ENCODE data around the gene FAM168A.

Gene FAM168A

GRCh38 chr11:73372375-73372993 lies 225.4 kb downstream of the FAM168A start:
- DNase-seq (ENCODE audit: low read depth, low spot score): no peak
- Histone ChIP-seq H3K9me3 (ENCODE audit: insufficient read depth, low read length) (no peaks in the 10 kb centered on the region), H3K9ac (ENCODE audit: insufficient read length, low read depth) (no peak overlapping the region), H3K36me3 (ENCODE audit: insufficient read depth, insufficient read length, low read length) (peaks cover 12% of the 10 kb centered on the region), H3K4me1 (ENCODE audit: insufficient read depth, insufficient read length) (peaks cover 2% of the 10 kb centered on the region), H3K27me3 (ENCODE audit: insufficient read depth, insufficient read length) (no peaks in the 10 kb centered on the region), H3K4me3 (ENCODE audit: insufficient read length, low read depth) (no peak overlapping the region)
- no peak for TF ChIP-seq ZNF274 (IDR thresholded peaks at IDR 0.05; ENCODE audit: low read depth, low read length)
- TF ChIP-seq YY1 (IDR thresholded peaks at IDR 0.05; ENCODE audit: insufficient read depth, insufficient read length): no peak
- TF ChIP-seq SUZ12 (IDR thresholded peaks at IDR 0.05; ENCODE audit: extremely low read depth, insufficient read depth, insufficient read length): no peak

GRCh38 chr11:73367482-73368024 lies 230.4 kb downstream of the FAM168A start:
- DNase-seq (ENCODE audit: low read depth, low spot score): no peak
- TF ChIP-seq SUZ12 (IDR thresholded peaks at IDR 0.05; ENCODE audit: extremely low read depth, insufficient read depth, insufficient read length): no peak
- TF ChIP-seq ZNF274 (IDR thresholded peaks at IDR 0.05; ENCODE audit: low read depth, low read length): no peak
- no peak for TF ChIP-seq YY1 (IDR thresholded peaks at IDR 0.05; ENCODE audit: insufficient read depth, insufficient read length)
- peaks cover 59% of the 10 kb centered on the region for H3K36me3 ChIP-seq (ENCODE audit: insufficient read depth, insufficient read length, low read length)
- H3K4me1 ChIP-seq (ENCODE audit: insufficient read depth, insufficient read length): peaks cover 3% of the 10 kb centered on the region
- no peak overlapping the region for H3K4me3 ChIP-seq (ENCODE audit: insufficient read length, low read depth)
- no peaks in the 10 kb centered on the region for H3K27me3 ChIP-seq (ENCODE audit: insufficient read depth, insufficient read length)
- H3K9ac ChIP-seq (ENCODE audit: insufficient read length, low read depth): no peak overlapping the region
- H3K9me3 ChIP-seq (ENCODE audit: insufficient read depth, low read length): no peaks in the 10 kb centered on the region

- no peaks in the 10 kb centered on the region for H3K9me3 ChIP-seq (ENCODE audit: insufficient read depth, low read length)
Observed at GRCh38 chr11:73366953-73367352, 231.0 kb downstream of the FAM168A start.

DNA sequence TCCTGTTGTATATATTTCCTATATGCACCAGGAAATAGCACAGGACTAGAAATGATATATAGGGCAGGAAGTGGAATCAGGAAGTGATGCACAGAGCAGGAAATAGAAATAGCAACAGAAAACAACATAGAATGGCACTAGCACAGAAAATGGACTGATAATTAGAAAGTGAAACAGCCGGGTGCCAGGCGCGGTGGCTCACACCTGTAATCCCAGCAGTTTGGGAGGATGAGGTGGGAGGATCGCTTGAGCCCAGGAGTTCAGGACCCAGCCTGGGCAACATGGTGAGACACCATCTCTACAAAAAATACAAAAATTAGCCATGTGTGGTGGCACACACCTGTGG lies 231.7 kb downstream of the FAM168A start:
- Histone ChIP-seq H3K27me3 (ENCODE audit: insufficient read depth, insufficient read length) (no peaks in the 10 kb centered on the region), H3K4me3 (ENCODE audit: insufficient read length, low read depth) (no peak overlapping the region), H3K9me3 (ENCODE audit: insufficient read depth, low read length) (no peaks in the 10 kb centered on the region), H3K4me1 (ENCODE audit: insufficient read depth, insufficient read length) (peaks cover 6% of the 10 kb centered on the region), H3K36me3 (ENCODE audit: insufficient read depth, insufficient read length, low read length) (peaks cover 67% of the 10 kb centered on the region), H3K9ac (ENCODE audit: insufficient read length, low read depth) (no peak overlapping the region)
- no peak for DNase-seq (ENCODE audit: low read depth, low spot score)
- no peak for TF ChIP-seq YY1 (IDR thresholded peaks at IDR 0.05; ENCODE audit: insufficient read depth, insufficient read length)
- TF ChIP-seq ZNF274 (IDR thresholded peaks at IDR 0.05; ENCODE audit: low read depth, low read length): no peak
- no peak for TF ChIP-seq SUZ12 (IDR thresholded peaks at IDR 0.05; ENCODE audit: extremely low read depth, insufficient read depth, insufficient read length)

More at GRCh38 chr11:73366953-73367352, 231.0 kb downstream of the FAM168A start:
- Histone ChIP-seq H3K4me1 (ENCODE audit: insufficient read depth, insufficient read length) (peaks cover 6% of the 10 kb centered on the region), H3K36me3 (ENCODE audit: insufficient read depth, insufficient read length, low read length) (peaks cover 62% of the 10 kb centered on the region), H3K27me3 (ENCODE audit: insufficient read depth, insufficient read length) (no peaks in the 10 kb centered on the region), H3K9ac (ENCODE audit: insufficient read length, low read depth) (no peak overlapping the region), H3K4me3 (ENCODE audit: insufficient read length, low read depth) (no peak overlapping the region)
- no peak for DNase-seq (ENCODE audit: low read depth, low spot score)
- no peak for TF ChIP-seq SUZ12 (IDR thresholded peaks at IDR 0.05; ENCODE audit: extremely low read depth, insufficient read depth, insufficient read length)
- no peak for TF ChIP-seq ZNF274 (IDR thresholded peaks at IDR 0.05; ENCODE audit: low read depth, low read length)
- TF ChIP-seq YY1 (IDR thresholded peaks at IDR 0.05; ENCODE audit: insufficient read depth, insufficient read length): no peak

DNA sequence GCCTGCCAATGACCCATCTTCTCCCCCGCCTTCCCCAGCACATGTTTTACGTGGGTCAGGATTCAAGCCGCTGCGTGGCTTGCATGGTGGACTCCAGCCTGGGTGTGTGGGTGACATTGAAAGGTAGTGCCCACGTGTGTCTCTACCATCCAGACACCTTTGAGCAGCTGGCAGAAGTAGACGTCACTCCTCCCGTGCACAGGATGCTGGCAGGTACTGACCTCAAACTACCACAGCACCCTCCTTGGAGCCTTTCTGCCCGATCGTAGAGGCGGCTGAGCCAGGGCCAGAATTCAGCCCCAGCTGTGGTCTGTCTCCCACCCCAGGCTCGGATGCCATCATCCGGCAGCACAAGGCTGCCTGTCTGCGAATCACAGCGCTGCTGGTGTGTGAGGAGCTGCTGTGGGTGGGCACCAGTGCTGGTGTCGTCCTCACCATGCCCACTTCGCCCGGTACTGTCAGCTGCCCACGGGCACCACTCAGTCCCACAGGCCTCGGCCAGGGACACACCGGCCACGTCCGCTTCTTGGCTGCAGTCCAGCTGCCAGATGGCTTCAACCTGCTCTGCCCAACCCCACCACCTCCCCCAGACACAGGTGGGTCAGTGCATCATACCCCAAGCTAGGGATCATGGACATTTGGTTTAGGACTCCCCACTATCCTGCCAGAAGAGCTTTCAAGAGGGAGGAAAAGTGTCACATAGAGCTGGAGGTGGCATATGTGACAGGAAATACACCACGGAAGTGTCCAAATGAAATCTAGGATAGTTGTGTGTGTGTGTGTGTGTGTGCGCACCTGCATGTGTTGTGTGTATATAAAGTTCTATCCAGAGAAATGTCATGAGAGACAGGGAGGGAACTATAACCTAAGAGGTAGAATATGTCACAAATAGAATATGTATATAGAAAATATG lies 232.3 kb downstream of the FAM168A start:
- H3K27me3 ChIP-seq (ENCODE audit: insufficient read depth, insufficient read length): no peaks in the 10 kb centered on the region
- no peak overlapping the region for H3K4me3 ChIP-seq (ENCODE audit: insufficient read length, low read depth)
- peaks cover 74% of the 10 kb centered on the region for H3K36me3 ChIP-seq (ENCODE audit: insufficient read depth, insufficient read length, low read length)
- no peak for DNase-seq (ENCODE audit: low read depth, low spot score)
- H3K9ac ChIP-seq (ENCODE audit: insufficient read length, low read depth): no peak overlapping the region
- no peak for TF ChIP-seq ZNF274 (IDR thresholded peaks at IDR 0.05; ENCODE audit: low read depth, low read length)
- peaks cover 6% of the 10 kb centered on the region for H3K4me1 ChIP-seq (ENCODE audit: insufficient read depth, insufficient read length)
- no peaks in the 10 kb centered on the region for H3K9me3 ChIP-seq (ENCODE audit: insufficient read depth, low read length)

- peaks cover 9% of the 10 kb centered on the region for H3K4me1 ChIP-seq (ENCODE audit: insufficient read depth, insufficient read length)
- peaks cover 89% of the 10 kb centered on the region for H3K36me3 ChIP-seq (ENCODE audit: insufficient read depth, insufficient read length, low read length)
- no peak for DNase-seq (ENCODE audit: low read depth, low spot score)
- TF ChIP-seq SUZ12 (IDR thresholded peaks at IDR 0.05; ENCODE audit: extremely low read depth, insufficient read depth, insufficient read length): no peak
- no peak for TF ChIP-seq YY1 (IDR thresholded peaks at IDR 0.05; ENCODE audit: insufficient read depth, insufficient read length)
- TF ChIP-seq ZNF274 (IDR thresholded peaks at IDR 0.05; ENCODE audit: low read depth, low read length): no peak
- H3K9me3 ChIP-seq (ENCODE audit: insufficient read depth, low read length): no peaks in the 10 kb centered on the region
- no peak overlapping the region for H3K9ac ChIP-seq (ENCODE audit: insufficient read length, low read depth)
- H3K4me3 ChIP-seq (ENCODE audit: insufficient read length, low read depth): no peak overlapping the region
- H3K27me3 ChIP-seq (ENCODE audit: insufficient read depth, insufficient read length): no peaks in the 10 kb centered on the region
Observed at GRCh38 chr11:73363147-73363546, 234.8 kb downstream of the FAM168A start.
